HG02943 (cell line): ENCODE data around the gene ZFYVE27.

Experiments used
- ATAC-seq: cut with Tn5 transposase; IDR thresholded peaks from one replicate; pipeline ENCODE4 v1.9.1; 2021; ENCODE audit warnings: mild to moderate bottlenecking, low read depth, moderate library complexity; ENCODE audit not compliant: unreplicated experiment

ZFYVE27 gene

GRCh38 chr10:97766996-97767924 lies 30.3 kb downstream of the ZFYVE27 start:
- ATAC-seq = no peak

GRCh38 chr10:97768322-97769315 lies 31.7 kb downstream of the ZFYVE27 start:
- ATAC-seq = no peak

DNA sequence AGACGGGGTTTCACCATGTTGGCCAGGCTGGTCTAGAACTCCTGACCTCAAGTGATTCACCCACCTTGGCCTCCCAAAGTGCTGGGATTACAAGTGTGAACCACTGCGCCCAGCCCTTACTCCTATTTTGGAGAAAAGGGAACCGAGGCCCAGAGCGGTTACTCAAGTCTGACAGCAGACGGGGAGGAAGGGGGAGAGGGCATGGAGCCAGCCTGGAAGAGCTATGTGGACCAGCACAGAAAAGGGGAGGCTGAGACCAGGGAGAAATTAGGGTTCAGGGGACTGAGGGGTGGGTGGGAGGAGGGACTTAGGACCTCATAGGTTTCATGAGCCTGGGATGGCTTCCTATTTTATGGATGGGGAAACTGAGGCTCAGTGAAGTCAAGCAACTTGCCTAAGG lies 33.3 kb downstream of the ZFYVE27 start:
- ATAC-seq = no peak

GRCh38 chr10:97771055-97771891 lies 34.3 kb downstream of the ZFYVE27 start:
- no peak for ATAC-seq

DNA sequence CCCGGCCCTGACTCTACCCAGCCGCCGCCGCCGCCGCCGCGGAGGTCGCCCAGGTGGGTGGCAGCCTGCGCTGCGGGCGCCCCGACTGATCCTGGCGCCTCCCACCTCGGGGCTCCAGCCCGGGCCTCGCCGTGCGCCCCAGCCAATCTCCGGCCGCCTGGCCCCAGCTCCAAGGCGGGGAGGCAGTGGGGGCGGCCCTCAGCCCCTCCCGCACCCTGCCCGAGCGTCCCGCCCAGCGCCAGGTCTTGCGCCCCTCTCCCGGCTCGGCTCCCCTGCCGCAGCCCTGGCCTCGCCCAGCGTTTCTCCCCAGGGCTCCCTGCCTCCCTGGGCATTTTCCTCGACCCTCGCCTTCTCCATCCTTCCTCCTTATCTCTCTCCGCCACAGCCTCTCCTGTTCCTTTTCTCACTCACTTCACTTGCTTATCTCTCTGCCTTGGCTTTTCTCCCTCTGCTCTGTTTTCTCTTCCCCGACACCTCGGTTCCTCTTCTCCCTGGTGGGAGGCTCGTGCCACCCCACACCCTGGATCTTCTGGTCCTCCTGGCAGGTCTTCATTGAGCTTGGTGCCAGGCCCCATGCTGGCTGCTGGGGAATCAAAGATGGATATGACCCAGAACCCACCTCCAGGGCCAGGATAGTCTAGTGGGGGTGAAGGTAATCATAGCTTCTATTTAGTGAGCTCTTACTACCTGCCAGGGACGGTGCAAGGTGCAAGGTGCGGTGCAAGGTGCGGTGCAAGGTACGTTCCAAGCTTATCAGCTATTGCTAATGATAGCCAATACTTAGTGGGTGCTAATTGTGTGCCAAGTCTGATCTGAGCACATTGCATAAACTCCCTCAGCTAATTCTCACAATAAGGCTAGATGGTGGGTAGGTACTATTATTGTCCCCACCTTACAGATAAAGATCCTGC lies 35.2 kb downstream of the ZFYVE27 start, which contains the start of gene SFRP5:
Gene SFRP5, minus strand, starts transcription at position 87 of the 911 bp plus-strand sequence. CDS start 166 bp downstream, outside the sequence.
- no peak for ATAC-seq

- no peak for ATAC-seq
These were observed 36.2 kb downstream of the ZFYVE27 start for GRCh38 chr10:97773096-97773495.

- no peak for ATAC-seq
These were observed 37.9 kb downstream of the ZFYVE27 start for GRCh38 chr10:97774811-97775294.

GRCh38 chr10:97777143-97777542 lies 40.2 kb downstream of the ZFYVE27 start:
- ATAC-seq = no peak

DNA sequence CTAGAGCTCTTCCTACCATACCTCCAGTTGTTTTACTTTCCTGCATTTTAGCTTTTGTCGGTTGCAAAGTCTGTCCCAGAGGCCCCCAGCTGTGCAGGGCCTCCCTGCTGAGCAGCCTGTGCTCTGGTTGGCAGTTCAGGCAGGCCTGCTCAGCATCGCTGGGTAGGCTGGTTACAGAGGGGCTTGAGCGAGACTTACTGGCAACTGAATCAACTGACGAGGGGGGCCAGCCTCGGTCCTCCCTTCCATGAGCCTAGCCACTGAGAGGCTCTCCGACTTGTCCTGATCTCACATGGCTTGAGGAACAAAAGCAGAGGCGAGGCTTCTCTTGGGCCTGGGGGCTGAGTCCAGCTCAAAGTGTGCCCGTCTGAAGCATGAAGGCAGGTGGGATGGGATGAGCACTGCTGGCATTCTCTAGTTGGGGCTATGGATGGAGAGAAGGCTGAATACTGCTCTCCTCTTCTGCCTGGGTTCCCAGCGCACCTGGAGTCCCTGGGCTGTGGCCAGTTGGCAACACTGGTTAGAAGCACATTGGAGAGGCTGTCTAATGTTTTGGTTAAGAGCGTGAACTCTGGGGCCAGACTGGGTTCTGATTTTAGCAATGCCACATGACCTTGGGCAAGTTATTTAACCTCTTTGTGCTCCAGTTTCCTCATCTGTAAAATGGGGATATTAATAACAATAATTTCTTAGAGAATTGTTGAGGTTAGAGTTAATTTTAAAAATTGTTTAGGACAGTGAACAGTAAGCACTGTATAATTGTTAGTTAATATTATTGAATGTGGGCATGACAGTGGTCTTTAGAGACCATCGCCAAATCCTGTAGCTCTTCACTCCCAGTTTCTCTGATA lies 41.7 kb downstream of the ZFYVE27 start:
- no peak for ATAC-seq

DNA sequence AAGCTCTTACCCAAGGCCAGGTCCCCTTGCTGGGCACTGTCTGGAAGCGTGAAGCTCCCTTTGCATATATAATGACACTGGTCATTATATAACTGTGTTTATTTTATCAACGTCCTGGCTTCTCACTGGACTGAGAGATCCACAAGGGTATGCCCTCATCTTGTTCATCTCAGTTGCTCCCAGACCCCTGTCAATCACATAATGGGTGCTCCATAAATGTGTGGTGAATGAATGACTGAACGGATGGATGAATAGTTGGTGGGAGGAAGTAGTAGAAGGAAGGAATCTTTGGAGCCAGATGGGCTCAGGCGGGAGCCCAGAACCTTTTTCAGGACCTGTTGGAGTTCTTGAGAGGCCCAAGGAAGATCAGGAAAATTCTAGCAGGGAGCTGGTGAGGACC lies 42.6 kb downstream of the ZFYVE27 start:
- ATAC-seq = no peak

GRCh38 chr10:97779975-97780374 lies 43.0 kb downstream of the ZFYVE27 start:
- no peak for ATAC-seq

GRCh38 chr10:97780841-97781617 lies 44.1 kb downstream of the ZFYVE27 start:
- ATAC-seq = no peak

DNA sequence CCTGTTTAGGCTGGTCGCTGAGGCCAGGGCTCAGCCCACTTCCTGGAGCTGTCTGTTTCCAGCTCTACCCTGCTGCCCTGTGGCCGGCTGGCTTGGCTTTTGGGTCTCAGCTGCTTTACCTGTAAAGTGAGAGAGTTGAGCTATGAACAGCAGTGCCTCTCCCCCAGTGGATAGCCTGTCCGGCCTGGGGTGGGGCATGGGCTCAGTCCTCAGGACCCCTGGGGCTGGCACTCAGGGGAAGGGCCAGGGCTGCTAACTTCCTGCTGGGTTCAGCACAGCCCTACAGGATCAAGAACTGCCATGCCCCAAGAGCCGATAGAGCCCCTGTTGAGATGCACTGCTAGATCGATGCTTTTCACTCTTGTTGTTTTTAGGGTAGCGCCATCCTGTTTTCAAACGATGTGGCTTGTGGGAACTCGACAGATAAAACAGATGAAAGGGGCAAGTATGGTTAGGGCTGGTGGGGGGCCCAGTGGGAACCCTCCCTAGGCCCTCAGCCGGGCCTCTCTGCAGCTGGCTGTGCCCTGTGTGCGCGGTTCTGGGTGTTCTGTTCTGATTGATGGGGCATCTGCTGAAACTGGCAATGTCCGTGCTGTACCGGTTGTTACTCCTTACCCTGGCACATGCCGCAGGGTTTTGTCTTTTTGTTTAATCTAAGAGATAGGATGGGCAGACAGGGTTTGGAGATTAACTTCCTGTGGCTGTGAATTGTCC lies 44.8 kb downstream of the ZFYVE27 start:
- no peak for ATAC-seq

DNA sequence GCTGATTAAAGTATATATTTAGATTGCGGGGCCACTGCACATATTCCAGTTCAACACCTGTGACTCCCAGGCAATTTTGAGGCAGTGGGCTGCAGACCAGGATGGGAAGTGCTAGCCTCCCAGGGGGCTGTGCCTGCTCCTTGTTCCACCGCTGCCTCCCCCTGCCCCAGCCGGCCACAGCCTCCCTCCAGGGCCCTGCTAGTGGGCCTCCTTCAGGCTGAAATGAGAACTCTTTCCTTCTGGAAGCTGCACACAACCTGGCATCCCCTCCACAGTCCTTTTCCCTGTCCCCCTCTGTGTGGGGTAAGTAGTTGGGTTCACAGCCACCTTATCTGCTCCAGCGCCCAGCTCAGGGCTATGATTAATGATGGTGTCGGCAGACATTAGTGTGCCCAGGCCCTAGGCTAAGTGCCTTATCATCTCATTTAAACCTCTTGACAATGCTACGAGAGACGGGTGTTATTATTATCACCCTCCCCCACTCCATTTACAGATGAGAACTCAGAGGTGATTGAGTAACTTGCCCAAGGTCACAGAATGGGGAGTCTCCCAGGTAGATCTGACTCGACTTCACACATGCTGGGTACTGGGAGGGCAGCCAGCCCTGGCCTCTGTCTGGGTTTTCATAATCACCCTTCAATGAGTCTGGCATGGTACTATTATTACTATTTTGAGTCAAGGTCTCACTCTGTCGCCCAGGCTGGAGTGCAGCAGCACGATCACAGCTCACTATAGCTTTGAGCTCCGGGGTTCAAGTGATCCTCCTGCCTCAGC lies 45.7 kb downstream of the ZFYVE27 start:
- no peak for ATAC-seq

- ATAC-seq = no peak
These were observed 47.4 kb downstream of the ZFYVE27 start for GRCh38 chr10:97784200-97784810.
